AG04450 (cell line): ENCODE results near the gene DYTN. TPM values are rescaled to one million over a fixed set of nuclear protein-coding genes. Genes with fewer than 3 reads are reported as not detected.

Experiments
- CTCF ChIA-PET: fragments of 300-600, 350-600 bp; formaldehyde crosslinking; extraction: SDS; loops from one replicate; lab custom pipeline; 2022; ENCODE audit warnings: antibody characterized with exemption, inconsistent platforms; lab: Charles Lee
- POLR2A ChIA-PET: fragments of 350-600 bp; formaldehyde crosslinking; extraction: SDS; loops from one replicate; lab custom pipeline; 2021; ENCODE audit warnings: antibody characterized with exemption, inconsistent platforms; lab: Yijun Ruan, JAX
- DNase-seq: peaks from one replicate; pipeline ENCODE4 v3.0.0-alpha.2; 2011; ENCODE audit warnings: low read depth, low spot score
- H3K27ac ChIP-seq: one replicate; pipeline ENCODE4 v1.5.1; 2012; ENCODE audit warnings: low read depth, low read length, control low read depth
- H3K27me3 ChIP-seq: one replicate; pipeline ENCODE4 v1.6.0; 2012; ENCODE audit warnings: low read length; ENCODE audit not compliant: control insufficient read depth, insufficient read depth
- H3K4me3 ChIP-seq: 2 replicates; pipeline ENCODE4 v1.5.1; 2011; ENCODE audit warnings: mild to moderate bottlenecking, low read depth, low read length, control low read depth
- H3K9me3 ChIP-seq: 2 replicates; pipeline ENCODE4 v1.5.1; 2012; ENCODE audit warnings: low read length; ENCODE audit not compliant: control insufficient read depth, insufficient read depth
- CTCF ChIP-seq: IDR thresholded peaks from 2 replicates; pipeline ENCODE4 v1.5.1; 2011; ENCODE audit warnings: low read depth, low read length, control low read depth, inconsistent platforms
- polyA plus RNA-seq: library from polyadenylated mRNA; depleted of rRNA; stranded (reverse); fragments of >200 nt; gene quantifications from 2 replicates; pipeline ENCODE4 v1.2.3, GENCODE V29; 2011

DYTN gene
- polyA plus RNA-seq, 1 experiment, result not detected

- no peak for TF ChIP-seq CTCF
- ChIA-PET POLR2A (no interaction called here), CTCF (no interaction called here)
Measured at GRCh38 chr2:206698811-206699210, 19.4 kb downstream of the DYTN start.

GRCh38 chr2:206696910-206697309 is 21.3 kb downstream of the DYTN start:
- Histone ChIP-seq H3K9me3 (no peaks in the 10 kb centered on the region), H3K4me3 (no peak overlapping the region), H3K27me3 (no peaks in the 10 kb centered on the region), H3K27ac (no peak overlapping the region)
- no peak for TF ChIP-seq CTCF
- ChIA-PET POLR2A (no interaction called here), CTCF (interaction anchor here (4.8 kb wide), 1 partner anchor 85 kb away, joined by 48 read pairs; no protein-coding TSS in a partner anchor)
- no peak for DNase-seq

More at GRCh38 chr2:206698811-206699210, 19.4 kb downstream of the DYTN start:
- no peaks in the 10 kb centered on the region for H3K9me3 ChIP-seq
- no peak overlapping the region for H3K4me3 ChIP-seq
- H3K27me3 ChIP-seq, result no peaks in the 10 kb centered on the region
- no peak overlapping the region for H3K27ac ChIP-seq
- no peak for DNase-seq

GRCh38 chr2:206693399-206694137 is 24.6 kb downstream of the DYTN start:
- CTCF ChIA-PET, result interaction anchor here (0.8 to 4.8 kb wide), 2 partner anchors 21 to 89 kb away, joined by 4 to 48 read pairs; no protein-coding TSS in a partner anchor
- DNase-seq, result peak; percentile 27
- no peak overlapping the region for H3K27ac ChIP-seq
- H3K9me3 ChIP-seq, result no peaks in the 10 kb centered on the region
- no peak overlapping the region for H3K4me3 ChIP-seq
- H3K27me3 ChIP-seq, result no peaks in the 10 kb centered on the region
- peak; percentile 66 for TF ChIP-seq CTCF
- POLR2A ChIA-PET, result no interaction called here

GRCh38 chr2:206692971-206693370 is 25.2 kb downstream of the DYTN start:
- ChIA-PET CTCF (no interaction called here), POLR2A (no interaction called here)
- no peak overlapping the region for H3K27ac ChIP-seq
- no peak overlapping the region for H3K4me3 ChIP-seq
- no peak for TF ChIP-seq CTCF
- H3K9me3 ChIP-seq, result no peaks in the 10 kb centered on the region
- no peaks in the 10 kb centered on the region for H3K27me3 ChIP-seq
- no peak for DNase-seq

GRCh38 chr2:206688990-206689389 is 29.2 kb downstream of the DYTN start:
- H3K4me3 ChIP-seq, result no peak overlapping the region
- DNase-seq, result no peak
- H3K27me3 ChIP-seq, result no peaks in the 10 kb centered on the region
- no peaks in the 10 kb centered on the region for H3K9me3 ChIP-seq
- no peak overlapping the region for H3K27ac ChIP-seq
- no peak for TF ChIP-seq CTCF
- ChIA-PET CTCF (interaction anchor here (1.8 kb wide), 1 partner anchor 93 kb away, joined by 7 read pairs; no protein-coding TSS in a partner anchor), POLR2A (no interaction called here)
